GM19043 (cell line): ENCODE measurements around the gene ASB7.
"Not testable (repeated sequence)": the region's sequence is repeated elsewhere in the genome, so short reads cannot be mapped to it uniquely, and the experiment has no call there.

Experiments used
- ATAC-seq: cut with Tn5 transposase; IDR thresholded peaks from one replicate; pipeline ENCODE4 v1.9.1; 2021; ENCODE audit warnings: low read depth; ENCODE audit not compliant: unreplicated experiment

The ASB7 gene, protein sequence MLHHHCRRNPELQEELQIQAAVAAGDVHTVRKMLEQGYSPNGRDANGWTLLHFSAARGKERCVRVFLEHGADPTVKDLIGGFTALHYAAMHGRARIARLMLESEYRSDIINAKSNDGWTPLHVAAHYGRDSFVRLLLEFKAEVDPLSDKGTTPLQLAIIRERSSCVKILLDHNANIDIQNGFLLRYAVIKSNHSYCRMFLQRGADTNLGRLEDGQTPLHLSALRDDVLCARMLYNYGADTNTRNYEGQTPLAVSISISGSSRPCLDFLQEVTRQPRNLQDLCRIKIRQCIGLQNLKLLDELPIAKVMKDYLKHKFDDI

DNA sequence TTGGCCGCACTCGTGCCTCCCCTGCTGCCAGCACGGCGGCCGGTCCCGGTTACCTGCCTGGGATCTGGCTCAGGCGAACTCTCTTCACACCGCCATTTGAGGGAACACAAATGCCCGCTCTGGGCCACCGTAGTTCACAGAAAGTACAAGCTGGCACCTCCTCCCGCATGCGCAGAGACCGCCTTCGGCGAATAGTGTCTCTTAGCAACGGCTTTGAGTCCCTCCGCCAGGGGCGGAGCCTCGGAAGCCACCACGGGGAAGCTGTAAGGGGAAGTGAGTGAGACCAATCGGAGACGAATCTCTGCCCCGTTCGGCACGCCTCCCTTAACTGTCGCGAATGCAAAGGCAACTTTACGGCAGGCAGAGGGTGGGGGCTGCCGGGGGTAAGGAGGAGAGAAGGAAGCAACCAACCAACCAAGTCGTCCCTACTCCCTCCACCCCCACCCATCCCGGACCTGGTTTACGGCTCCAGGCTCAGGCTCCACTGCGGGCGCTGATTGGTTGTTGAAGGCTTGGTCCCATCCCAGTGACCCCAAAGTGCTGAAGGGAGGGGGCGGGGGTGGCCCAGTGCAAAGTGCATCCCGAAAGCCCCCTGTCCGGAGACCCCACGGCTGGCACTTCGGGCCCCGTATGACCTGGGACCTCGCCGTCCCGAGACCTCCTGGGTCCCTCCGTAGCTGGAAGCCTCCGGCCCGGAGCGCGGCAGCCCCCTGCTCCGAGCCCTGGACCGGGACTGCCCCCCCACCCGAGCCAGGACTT lies at the start of gene ASB7, which contains the start of gene LINS1:
ASB7 (plus strand) TSS at position 526 of the 759 bp plus-strand sequence. CDS start 9,628 bp downstream, outside the sequence.
LINS1 (minus strand) TSS at position 121 of the 759 bp plus-strand sequence. CDS start 21,342 bp downstream, outside the sequence.
- ATAC-seq, result peak; percentile 86

- no peak for ATAC-seq
Observed at GRCh38 chr15:100553468-100553867, 48.9 kb upstream of the ASB7 start.

DNA sequence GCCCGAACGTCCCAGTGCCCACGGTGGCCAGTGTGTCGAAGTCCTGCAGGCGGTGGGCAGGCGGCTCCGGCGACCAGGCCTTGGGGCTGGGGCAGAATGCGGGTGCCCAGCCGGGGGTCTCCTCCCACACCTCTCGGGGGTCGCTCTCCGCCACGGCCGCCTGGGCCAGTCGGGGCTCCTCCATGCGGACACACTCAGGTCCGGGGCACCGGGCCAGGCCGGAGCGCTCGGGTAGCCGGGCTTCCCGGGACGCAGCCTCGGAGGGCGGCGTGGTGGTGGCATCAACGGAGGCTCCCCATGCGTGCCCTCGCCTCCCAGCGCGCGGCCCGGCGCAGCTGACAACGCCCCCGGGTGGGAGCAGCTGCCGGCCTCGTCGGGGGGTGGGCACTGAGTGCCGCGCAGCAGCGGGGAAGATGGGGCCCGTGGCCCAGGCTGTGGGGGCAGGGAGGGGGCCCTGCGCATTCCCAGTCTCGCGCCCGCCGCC lies 43.6 kb upstream of the ASB7 start:
- no peak for ATAC-seq

DNA sequence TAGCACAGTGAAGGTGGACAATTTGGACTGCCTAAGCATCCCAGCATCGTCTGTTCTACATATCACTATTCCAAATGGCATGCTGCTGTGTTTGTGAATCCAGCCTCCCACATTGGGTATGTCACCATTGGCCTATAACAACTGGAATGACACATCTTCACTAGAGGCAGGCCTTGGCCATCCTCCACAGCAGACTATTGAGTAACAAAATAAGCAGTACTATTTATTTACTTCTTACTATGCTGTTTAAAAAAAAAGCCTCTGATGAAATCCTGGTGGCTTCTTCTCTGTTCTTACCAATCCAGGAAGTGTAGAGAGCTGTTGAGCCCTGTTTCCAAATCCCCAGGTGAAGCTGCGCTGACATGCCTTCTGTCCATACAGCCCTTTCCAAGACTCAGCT lies 43.1 kb upstream of the ASB7 start:
- no peak for ATAC-seq

DNA sequence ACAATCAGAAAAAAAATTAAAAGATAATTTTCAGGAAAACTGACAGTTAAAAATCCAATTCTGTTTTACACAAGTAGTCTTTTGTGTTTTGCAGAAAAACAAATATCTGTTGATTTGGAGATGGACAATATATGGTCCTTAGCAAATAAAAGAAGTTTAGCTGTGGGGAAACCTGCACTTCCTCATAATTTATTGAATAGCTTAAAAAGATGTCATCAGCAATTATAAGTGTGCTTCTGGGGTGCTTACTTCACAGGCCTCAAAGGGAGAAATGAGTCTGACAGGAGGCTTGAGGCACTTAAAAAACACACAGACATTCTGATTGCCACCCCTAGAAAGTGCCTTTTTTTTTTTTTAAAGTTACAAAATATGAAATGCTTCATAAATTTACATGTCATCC lies 42.1 kb upstream of the ASB7 start:
- ATAC-seq, result no peak

- no peak for ATAC-seq
Observed at GRCh38 chr15:100565591-100565990, 36.8 kb upstream of the ASB7 start.

- no peak for ATAC-seq
Observed at GRCh38 chr15:100566850-100567628, 35.4 kb upstream of the ASB7 start.

DNA sequence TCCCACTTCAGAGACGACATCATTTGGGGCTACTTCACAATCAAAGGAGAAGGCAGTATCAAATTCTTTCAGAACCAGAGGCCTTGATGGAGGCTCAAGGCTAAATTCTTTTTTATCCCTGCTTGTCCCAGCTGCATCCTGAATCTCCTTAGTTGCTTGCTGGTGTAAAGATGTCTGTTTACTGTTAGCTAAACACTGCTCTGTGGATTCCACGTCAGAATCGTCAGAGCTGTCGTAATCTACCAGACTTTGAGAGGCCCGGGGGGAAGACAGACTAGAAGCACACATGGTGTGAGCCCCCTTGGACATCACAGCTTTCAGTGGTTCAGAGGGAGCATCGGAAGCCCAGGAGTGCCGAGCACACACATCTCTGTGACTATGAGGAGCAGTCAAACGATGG lies 33.0 kb upstream of the ASB7 start:
- ATAC-seq, result no peak

DNA sequence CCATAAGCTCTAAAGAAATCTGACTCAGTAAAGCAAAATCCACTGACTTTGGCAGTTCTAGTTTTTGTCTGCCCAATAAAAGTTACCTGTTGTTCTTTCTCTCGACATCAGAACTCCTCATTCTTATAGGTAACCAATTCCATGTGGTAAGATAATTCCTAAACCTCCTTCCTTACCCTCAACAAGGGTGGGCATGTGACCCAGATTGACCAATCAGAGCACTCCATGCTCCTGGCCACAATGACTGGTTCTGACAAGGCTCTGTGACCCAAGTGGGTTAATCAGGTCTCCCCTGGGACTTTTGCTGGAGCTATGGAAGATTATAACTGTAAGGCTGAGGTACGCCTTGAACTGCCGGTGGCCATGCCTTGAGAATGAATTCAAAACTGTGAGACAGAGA lies 32.1 kb upstream of the ASB7 start:
- ATAC-seq, result no peak

- peak; percentile 79 for ATAC-seq
Observed at GRCh38 chr15:100570735-100571313, 31.6 kb upstream of the ASB7 start.

DNA sequence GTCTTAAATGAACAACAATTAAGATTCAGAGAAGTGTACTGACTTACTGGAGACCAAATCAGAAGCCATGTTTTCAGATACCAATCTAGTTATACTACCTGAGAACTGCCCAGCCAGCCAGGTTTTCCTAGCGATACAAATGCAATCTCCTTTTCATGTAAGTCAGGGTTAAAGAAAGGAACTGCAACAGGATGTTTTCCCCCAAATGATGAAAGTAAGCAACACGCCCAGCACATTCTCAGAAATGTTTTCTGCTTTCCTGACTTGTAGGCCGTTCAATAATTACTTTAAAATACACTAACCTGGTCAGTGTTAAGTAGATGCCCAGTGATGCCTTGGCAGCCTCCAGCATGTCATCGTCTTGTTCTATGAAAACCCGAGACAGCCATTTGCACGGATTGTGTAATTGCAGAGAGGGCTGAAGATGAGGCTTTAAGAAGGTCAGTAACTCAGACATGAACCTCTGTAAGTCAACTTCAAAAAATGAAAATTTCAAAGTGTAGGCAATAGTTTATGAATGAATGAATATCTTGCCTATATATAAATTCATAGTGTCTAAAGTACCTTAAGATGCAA lies 30.7 kb upstream of the ASB7 start:
- ATAC-seq, result no peak

DNA sequence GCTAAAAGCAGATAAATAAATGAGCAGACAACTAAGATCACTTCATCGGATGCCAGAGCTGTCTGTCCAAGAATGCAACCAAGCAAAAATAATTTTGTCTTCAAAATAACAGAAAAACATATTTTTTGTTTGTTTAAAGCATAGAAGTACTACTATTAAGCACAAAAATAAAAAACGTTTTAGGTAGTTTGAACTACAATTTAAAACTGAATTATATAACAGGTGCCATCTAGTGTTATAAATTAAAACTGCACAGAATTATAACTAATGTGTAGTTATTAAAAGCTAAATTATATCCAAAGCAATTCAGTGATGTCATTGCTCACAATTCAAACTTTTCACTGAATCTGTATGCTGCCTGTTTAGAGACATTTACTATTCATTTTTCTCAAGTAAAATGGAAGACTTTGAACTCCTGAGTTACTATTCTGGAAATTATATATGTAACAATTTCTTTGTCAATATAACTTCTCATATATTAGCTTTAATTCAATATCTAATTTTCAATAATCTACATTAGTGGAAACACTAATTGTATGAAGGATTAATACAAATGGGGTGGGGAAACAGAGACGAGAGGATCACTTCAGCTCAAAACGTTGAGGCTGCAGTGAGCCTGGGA lies 29.9 kb upstream of the ASB7 start:
- no peak for ATAC-seq

DNA sequence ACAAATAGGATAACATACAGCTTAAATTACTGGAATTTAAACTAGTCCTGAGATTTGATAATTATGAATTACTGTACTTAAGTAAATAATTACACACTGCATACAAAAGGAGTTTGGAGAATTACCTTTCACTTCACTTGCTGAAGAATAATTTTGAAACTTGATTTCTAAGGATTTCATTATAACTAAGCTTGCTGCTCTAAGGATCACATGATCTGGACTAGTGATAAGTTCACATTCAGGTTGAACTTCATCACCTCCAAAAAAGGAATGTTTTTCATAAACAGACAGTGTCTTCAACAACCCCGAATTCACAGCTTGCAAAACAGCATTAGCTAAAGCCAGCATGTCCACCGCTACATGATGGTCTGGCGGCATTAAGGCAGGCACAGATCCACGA lies 28.9 kb upstream of the ASB7 start:
- no peak for ATAC-seq

GRCh38 chr15:100580414-100580813 lies 22.0 kb upstream of the ASB7 start:
- ATAC-seq, result no peak

DNA sequence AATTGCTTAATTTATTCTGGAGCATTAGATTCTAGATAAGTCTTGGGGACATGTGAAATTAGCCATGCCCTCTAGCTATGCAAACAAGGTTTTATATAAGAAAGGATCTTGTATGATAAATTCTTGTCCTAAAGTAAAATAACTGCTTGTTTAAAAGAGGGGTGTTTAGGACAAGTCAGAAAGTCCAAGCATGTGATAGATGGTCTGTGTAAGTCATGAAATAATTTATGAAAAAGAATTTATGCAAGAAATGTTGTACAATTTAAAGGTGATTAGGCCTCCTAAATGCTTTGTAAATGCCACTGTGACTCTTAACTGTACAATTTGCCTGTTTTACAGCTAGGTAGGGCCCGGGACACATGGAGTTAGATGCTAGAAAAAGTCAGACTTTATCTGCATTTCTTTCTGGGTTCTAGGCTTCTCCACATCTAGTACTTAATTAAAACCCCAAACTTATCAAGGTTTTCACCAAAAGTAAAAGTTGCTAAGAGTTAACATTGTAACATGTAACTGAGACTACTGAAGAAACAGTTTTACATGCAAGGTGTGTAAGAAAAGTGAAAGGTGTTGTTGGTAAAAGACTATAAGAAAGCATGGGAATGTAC lies 13.6 kb upstream of the ASB7 start:
- no peak for ATAC-seq

- ATAC-seq, result not testable (repeated sequence)
Observed at GRCh38 chr15:100591163-100591562, 11.2 kb upstream of the ASB7 start.

- ATAC-seq, result no peak
Observed at GRCh38 chr15:100591835-100592234, 10.6 kb upstream of the ASB7 start.

DNA sequence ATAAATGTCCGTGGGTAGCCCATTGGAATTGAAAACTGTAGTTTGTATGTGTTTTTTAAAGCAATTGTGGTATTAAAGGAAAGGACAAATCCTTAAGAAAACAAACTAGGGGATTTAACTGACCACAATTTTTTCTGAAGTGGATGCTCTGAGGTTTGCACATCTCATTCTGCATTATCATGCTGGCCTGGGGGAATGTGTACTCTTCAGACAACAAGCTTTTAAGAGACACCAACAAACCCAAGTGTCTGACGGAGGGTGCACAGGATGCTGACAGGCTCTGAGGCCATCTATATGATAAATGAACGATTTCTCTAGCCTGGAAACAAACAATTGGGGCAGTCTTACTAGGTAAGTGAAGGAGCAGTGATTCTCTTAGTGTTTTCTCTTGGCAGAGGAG lies 9.5 kb upstream of the ASB7 start:
- no peak for ATAC-seq

- no peak for ATAC-seq
Observed at GRCh38 chr15:100593431-100593830, 9.0 kb upstream of the ASB7 start.
